ENCODE results near the gene IGF1R.

Gene IGF1R

DNA sequence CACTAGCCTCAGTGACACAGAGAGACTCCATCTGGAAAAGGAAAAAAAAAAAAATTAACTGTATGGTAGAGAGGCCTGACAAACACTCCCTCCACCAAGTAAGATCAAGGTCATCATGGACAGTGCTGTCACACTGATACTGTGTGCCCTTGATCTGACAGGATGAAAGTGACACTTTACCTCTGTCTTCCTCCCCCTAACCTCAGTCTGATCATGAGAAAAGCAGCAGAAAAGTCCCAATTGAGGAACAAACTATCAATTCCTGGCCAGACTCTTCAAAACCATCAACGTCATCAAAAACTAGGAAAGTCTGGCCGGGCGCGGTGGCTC, 332.5 kb downstream of the IGF1R start:
- H4K20me1 ChIP-seq (ENCODE audit: insufficient read depth) = no peaks in the 10 kb centered on the region
- no peaks in the 10 kb centered on the region for H3K36me3 ChIP-seq (ENCODE audit: insufficient read depth)
- no peak overlapping the region for H3K9ac ChIP-seq
- TF ChIP-seq, protein P1, sequence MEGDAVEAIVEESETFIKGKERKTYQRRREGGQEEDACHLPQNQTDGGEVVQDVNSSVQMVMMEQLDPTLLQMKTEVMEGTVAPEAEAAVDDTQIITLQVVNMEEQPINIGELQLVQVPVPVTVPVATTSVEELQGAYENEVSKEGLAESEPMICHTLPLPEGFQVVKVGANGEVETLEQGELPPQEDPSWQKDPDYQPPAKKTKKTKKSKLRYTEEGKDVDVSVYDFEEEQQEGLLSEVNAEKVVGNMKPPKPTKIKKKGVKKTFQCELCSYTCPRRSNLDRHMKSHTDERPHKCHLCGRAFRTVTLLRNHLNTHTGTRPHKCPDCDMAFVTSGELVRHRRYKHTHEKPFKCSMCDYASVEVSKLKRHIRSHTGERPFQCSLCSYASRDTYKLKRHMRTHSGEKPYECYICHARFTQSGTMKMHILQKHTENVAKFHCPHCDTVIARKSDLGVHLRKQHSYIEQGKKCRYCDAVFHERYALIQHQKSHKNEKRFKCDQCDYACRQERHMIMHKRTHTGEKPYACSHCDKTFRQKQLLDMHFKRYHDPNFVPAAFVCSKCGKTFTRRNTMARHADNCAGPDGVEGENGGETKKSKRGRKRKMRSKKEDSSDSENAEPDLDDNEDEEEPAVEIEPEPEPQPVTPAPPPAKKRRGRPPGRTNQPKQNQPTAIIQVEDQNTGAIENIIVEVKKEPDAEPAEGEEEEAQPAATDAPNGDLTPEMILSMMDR (conservative IDR thresholded peaks at IDR 0.05; ENCODE audit: low read depth, low read length) = no peak
- H3K27ac ChIP-seq = no peak overlapping the region
- H3K4me1 ChIP-seq (ENCODE audit: low read depth, poor library complexity, severe bottlenecking) = no peaks in the 10 kb centered on the region
- no peak overlapping the region for H3K4me2 ChIP-seq
- H2AFZ ChIP-seq (ENCODE audit: low read depth) = no peak overlapping the region
- no peaks in the 10 kb centered on the region for H3K27me3 ChIP-seq (ENCODE audit: insufficient read depth, low read depth)
- no peak overlapping the region for H3K4me3 ChIP-seq (IDR thresholded peaks at IDR 0.05; ENCODE audit: insufficient read depth, low read depth, low read length)
- no peaks in the 10 kb centered on the region for H3K79me2 ChIP-seq (ENCODE audit: insufficient read depth, low read depth)

DNA sequence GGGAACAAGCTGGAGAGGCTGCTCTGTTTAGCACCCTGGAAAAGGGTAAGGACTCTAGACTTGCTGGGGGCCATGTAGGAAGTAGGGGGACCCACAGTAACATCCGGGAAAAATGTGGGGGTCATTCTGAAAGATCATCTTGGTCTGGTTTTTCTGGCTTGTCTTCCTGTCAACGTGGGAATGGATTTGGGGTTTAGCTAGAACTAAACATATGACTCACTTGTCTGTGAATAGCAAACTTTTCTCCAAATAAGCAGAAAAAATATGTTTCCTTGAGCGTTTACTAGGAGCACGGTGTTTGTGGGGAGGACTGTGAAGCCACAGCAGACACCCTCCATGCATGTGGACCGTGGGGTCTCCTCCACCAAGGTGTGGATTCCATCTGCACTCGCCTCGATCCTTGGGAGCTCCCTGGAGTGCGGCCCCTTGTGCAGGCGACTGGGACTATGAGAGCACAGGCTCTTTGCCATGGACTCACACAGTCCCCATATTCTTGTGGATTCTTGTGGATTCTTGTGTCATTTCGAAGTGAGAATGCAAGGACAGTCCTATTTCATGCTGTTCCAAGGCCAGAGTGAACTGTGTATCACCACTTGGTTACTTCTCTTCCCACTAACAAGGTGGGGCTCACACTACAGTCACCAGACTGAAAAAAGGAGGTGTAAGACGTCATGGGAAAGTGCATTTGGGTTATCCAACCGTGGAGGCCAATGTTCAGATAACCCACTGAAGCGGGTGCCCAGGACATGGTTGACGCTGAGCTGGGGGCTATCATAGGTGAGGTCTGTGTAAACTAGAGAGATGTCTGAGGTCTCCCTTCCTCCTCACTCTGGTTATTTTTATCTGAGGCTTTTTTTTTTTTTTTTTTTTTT, 333.7 kb downstream of the IGF1R start:
- no peaks in the 10 kb centered on the region for H3K36me3 ChIP-seq (ENCODE audit: insufficient read depth)
- H3K9ac ChIP-seq = no peak overlapping the region
- no peaks in the 10 kb centered on the region for H3K79me2 ChIP-seq (ENCODE audit: insufficient read depth, low read depth)
- no peak overlapping the region for H3K4me3 ChIP-seq (IDR thresholded peaks at IDR 0.05; ENCODE audit: insufficient read depth, low read depth, low read length)
- no peaks in the 10 kb centered on the region for H4K20me1 ChIP-seq (ENCODE audit: insufficient read depth)
- H3K27me3 ChIP-seq (ENCODE audit: insufficient read depth, low read depth) = no peaks in the 10 kb centered on the region
- TF ChIP-seq, protein P1 (conservative IDR thresholded peaks at IDR 0.05; ENCODE audit: low read depth, low read length) = no peak
- no peak overlapping the region for H3K4me2 ChIP-seq
- H2AFZ ChIP-seq (ENCODE audit: low read depth) = no peak overlapping the region
- no peak overlapping the region for H3K27ac ChIP-seq
- H3K4me1 ChIP-seq (ENCODE audit: low read depth, poor library complexity, severe bottlenecking) = no peaks in the 10 kb centered on the region

DNA sequence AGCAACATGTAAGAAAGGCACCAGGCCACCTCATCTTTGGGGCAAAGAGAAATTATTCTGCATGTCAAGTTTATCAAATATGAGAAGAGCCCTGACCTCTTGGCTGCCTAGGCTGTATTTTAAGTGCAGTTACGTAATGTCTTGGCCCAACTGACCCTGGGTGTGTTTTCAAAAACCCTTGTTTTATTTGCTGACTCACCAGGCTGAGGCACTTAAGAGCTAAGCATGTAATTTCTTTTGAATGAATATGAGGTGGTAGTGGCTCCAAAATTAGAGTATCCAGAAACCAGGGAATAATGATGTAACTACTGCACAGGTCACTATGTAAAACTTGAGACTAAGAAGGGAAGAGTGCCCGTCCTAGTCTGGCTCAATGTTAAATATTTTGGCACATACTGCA, 335.0 kb downstream of the IGF1R start:
- TF ChIP-seq, protein P1 (conservative IDR thresholded peaks at IDR 0.05; ENCODE audit: low read depth, low read length) = no peak
- H3K79me2 ChIP-seq (ENCODE audit: insufficient read depth, low read depth) = no peaks in the 10 kb centered on the region
- no peak overlapping the region for H3K4me2 ChIP-seq
- H3K27ac ChIP-seq = no peak overlapping the region
- H4K20me1 ChIP-seq (ENCODE audit: insufficient read depth) = no peaks in the 10 kb centered on the region
- H3K9ac ChIP-seq = no peak overlapping the region
- no peaks in the 10 kb centered on the region for H3K4me1 ChIP-seq (ENCODE audit: low read depth, poor library complexity, severe bottlenecking)
- no peaks in the 10 kb centered on the region for H3K27me3 ChIP-seq (ENCODE audit: insufficient read depth, low read depth)
- no peaks in the 10 kb centered on the region for H3K36me3 ChIP-seq (ENCODE audit: insufficient read depth)
- no peak overlapping the region for H2AFZ ChIP-seq (ENCODE audit: low read depth)
- H3K4me3 ChIP-seq (IDR thresholded peaks at IDR 0.05; ENCODE audit: insufficient read depth, low read depth, low read length) = no peak overlapping the region

DNA sequence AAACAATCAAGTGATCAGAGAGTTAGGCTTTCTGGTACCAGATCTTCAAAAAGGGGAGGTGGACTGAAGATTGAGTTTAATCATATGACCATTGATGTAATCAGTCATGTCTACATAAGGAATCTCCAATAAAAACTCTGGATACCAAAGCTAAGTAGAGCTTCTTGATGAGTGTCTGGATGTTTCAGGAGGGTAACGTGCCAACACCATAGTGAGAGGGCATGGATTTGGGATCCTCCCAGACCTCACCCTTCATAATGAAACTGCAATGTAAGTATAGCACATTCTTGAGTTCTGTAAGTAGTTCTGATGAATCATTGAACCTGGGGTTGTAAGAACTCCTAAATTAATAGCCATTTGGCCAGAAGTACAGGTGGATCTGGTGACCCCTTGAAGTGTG, 337.9 kb downstream of the IGF1R start:
- H3K27ac ChIP-seq = no peak overlapping the region
- no peak overlapping the region for H3K9ac ChIP-seq
- no peaks in the 10 kb centered on the region for H3K27me3 ChIP-seq (ENCODE audit: insufficient read depth, low read depth)
- no peaks in the 10 kb centered on the region for H3K36me3 ChIP-seq (ENCODE audit: insufficient read depth)
- no peaks in the 10 kb centered on the region for H4K20me1 ChIP-seq (ENCODE audit: insufficient read depth)
- H2AFZ ChIP-seq (ENCODE audit: low read depth) = no peak overlapping the region
- H3K4me2 ChIP-seq = no peak overlapping the region
- TF ChIP-seq, protein P1 (conservative IDR thresholded peaks at IDR 0.05; ENCODE audit: low read depth, low read length) = no peak
- H3K79me2 ChIP-seq (ENCODE audit: insufficient read depth, low read depth) = no peaks in the 10 kb centered on the region
- H3K4me1 ChIP-seq (ENCODE audit: low read depth, poor library complexity, severe bottlenecking) = no peaks in the 10 kb centered on the region
- H3K4me3 ChIP-seq (IDR thresholded peaks at IDR 0.05; ENCODE audit: insufficient read depth, low read depth, low read length) = no peak overlapping the region

All from KMS-11 (cell line).